Measurements from ENCODE around the gene APMAP. TPM values are rescaled to one million over a fixed set of nuclear protein-coding genes. Genes with fewer than 3 reads are reported as not detected.

Gene APMAP
- total and polyA plus RNA-seq, 4 donors = 132 to 378 (median 234) TPM

- H3K36me3 ChIP-seq (ENCODE audit: control insufficient read depth in 4 of 4, insufficient read depth in 3 of 4, low read depth in 1 of 4, low read length in 3 of 4) = no peaks in the 10 kb centered on the region
- 92% methylated on average over 4 of the region's 4 CpGs for WGBS
- no peak for DNase-seq (ENCODE audit: low spot score)
- no peak for TF ChIP-seq HNF4G (IDR thresholded peaks at IDR 0.05)
- no peak for TF ChIP-seq CTCF (IDR thresholded peaks at IDR 0.05; ENCODE audit: low read depth, low read length, missing input control)
- no peak for TF ChIP-seq RXRA (IDR thresholded peaks at IDR 0.05)
- TF ChIP-seq JUND (IDR thresholded peaks at IDR 0.05) = no peak
- no peak for TF ChIP-seq FOXA2 (IDR thresholded peaks at IDR 0.05)
- TF ChIP-seq REST (IDR thresholded peaks at IDR 0.05) = no peak
- no peak for TF ChIP-seq TAF1 (conservative IDR thresholded peaks at IDR 0.05)
- TF ChIP-seq NR2F2 (IDR thresholded peaks at IDR 0.05) = no peak
- H3K27me3 ChIP-seq (ENCODE audit: control insufficient read depth in 4 of 4, insufficient read depth in 4 of 4, low read length in 3 of 4) = no peaks in the 10 kb centered on the region
- no peak overlapping the region for H3K4me3 ChIP-seq (ENCODE audit: low read depth in 1 of 3, low read length in 3 of 3)
- H3K9me3 ChIP-seq (ENCODE audit: control insufficient read depth in 4 of 4, low read length in 3 of 4) = no peaks in the 10 kb centered on the region
- no peak overlapping the region for H3K9ac ChIP-seq (ENCODE audit: low read depth in 1 of 2, low read length in 2 of 2)
- H3K27ac ChIP-seq (ENCODE audit: low read depth in 1 of 2, low read length in 2 of 2) = no peak overlapping the region
- peaks cover 0 to 3% (median 0%) of the 10 kb centered on the region in 4 donors for H3K4me1 ChIP-seq (ENCODE audit: control insufficient read depth in 4 of 4, insufficient read depth in 4 of 4, low read length in 3 of 4)
Measured at GRCh38 chr20:24935766-24936525, 56.6 kb downstream of the APMAP start.

GRCh38 chr20:24935140-24935539 is 57.4 kb downstream of the APMAP start:
- H3K27ac ChIP-seq (ENCODE audit: low read depth in 1 of 2, low read length in 2 of 2) = no peak overlapping the region
- H3K4me1 ChIP-seq (ENCODE audit: control insufficient read depth in 4 of 4, insufficient read depth in 4 of 4, low read length in 3 of 4) = peaks cover 0 to 12% (median 3%) of the 10 kb centered on the region in 4 donors
- no peaks in the 10 kb centered on the region for H3K27me3 ChIP-seq (ENCODE audit: control insufficient read depth in 4 of 4, insufficient read depth in 4 of 4, low read length in 3 of 4)
- no peak overlapping the region for H3K4me3 ChIP-seq (ENCODE audit: low read depth in 1 of 3, low read length in 3 of 3)
- 94% methylated on average over 3 of the region's 3 CpGs for WGBS
- TF ChIP-seq SP1 (IDR thresholded peaks at IDR 0.05) (no peak), HNF4A (conservative IDR thresholded peaks at IDR 0.05) (no peak), NR2F2 (IDR thresholded peaks at IDR 0.05) (no peak), FOXA1 (IDR thresholded peaks at IDR 0.05) (no peak), REST (IDR thresholded peaks at IDR 0.05) (no peak), YY1 (IDR thresholded peaks at IDR 0.05) (no peak), RAD21 (IDR thresholded peaks at IDR 0.05) (no peak), JUND (IDR thresholded peaks at IDR 0.05) (no peak), GABPA (IDR thresholded peaks at IDR 0.05 in 1 of 2, conservative IDR thresholded peaks at IDR 0.05 in 1 of 2) (no peak), HNF4G (IDR thresholded peaks at IDR 0.05) (no peak), ZBTB33 (IDR thresholded peaks at IDR 0.05) (no peak), RXRA (IDR thresholded peaks at IDR 0.05) (no peak)
- no peaks in the 10 kb centered on the region for H3K9me3 ChIP-seq (ENCODE audit: control insufficient read depth in 4 of 4, low read length in 3 of 4)
- no peak for DNase-seq (ENCODE audit: low spot score)
- H3K9ac ChIP-seq (ENCODE audit: low read depth in 1 of 2, low read length in 2 of 2) = no peak overlapping the region
- no peaks in the 10 kb centered on the region for H3K36me3 ChIP-seq (ENCODE audit: control insufficient read depth in 4 of 4, insufficient read depth in 3 of 4, low read depth in 1 of 4, low read length in 3 of 4)

Measured in liver (tissue), 9 donors.